ENCODE results near the gene C1orf105.

Gene C1orf105

GRCh38 chr1:172380441-172381244 is 39.8 kb upstream of the C1orf105 start:
- H3K27ac ChIP-seq = no peak overlapping the region
- no peak for TF ChIP-seq CTCF (IDR thresholded peaks at IDR 0.05)
- TF ChIP-seq ZFX (IDR thresholded peaks at IDR 0.05; ENCODE audit: borderline replicate concordance) = no peak

DNA sequence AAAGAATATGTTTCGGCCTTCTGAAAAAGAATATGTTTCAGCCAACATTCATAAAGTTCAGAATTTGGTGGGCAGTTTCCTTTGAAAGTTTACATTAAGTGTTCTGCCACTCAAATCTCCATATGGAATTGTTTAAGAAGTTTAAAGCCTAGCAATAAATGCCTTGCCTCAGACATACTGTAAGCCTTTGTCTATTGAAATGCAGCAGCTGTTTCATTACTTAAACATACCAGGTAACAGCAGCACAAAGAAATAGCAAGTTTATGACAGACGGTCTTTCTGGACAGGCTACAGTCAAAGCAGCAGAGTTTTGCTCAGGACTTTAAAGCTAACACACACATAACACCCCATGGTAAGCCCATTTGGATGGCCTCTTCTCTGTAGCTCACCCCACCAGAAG is 38.5 kb upstream of the C1orf105 start:
- no peak overlapping the region for H3K27ac ChIP-seq
- TF ChIP-seq ZFX (IDR thresholded peaks at IDR 0.05; ENCODE audit: borderline replicate concordance) = no peak
- no peak for TF ChIP-seq CTCF (IDR thresholded peaks at IDR 0.05)

GRCh38 chr1:172382406-172382805 is 38.1 kb upstream of the C1orf105 start:
- H3K27ac ChIP-seq = no peak overlapping the region
- TF ChIP-seq ZFX (IDR thresholded peaks at IDR 0.05; ENCODE audit: borderline replicate concordance) (no peak), CTCF (IDR thresholded peaks at IDR 0.05) (no peak)

DNA sequence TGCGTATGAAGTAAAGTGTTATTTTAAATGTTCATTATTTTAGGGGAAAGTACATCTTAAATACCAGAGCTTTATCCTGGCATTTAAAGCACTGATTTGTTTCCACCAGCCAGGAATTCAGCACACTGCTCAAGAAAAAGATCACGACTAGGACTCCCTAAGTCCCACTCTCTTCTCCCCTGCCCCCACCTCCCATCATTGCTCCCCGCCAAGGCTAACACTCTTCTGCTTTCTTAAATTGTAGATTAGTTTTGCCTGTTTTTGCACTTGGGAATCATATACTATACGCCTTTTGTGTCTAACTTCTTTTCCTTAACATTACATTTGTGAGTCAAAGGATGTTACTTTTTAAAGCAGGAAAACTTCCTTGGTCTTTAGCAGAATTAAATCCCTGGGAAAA is 37.5 kb upstream of the C1orf105 start:
- TF ChIP-seq CTCF (IDR thresholded peaks at IDR 0.05) (no peak), ZFX (IDR thresholded peaks at IDR 0.05; ENCODE audit: borderline replicate concordance) (no peak)
- H3K27ac ChIP-seq = no peak overlapping the region

DNA sequence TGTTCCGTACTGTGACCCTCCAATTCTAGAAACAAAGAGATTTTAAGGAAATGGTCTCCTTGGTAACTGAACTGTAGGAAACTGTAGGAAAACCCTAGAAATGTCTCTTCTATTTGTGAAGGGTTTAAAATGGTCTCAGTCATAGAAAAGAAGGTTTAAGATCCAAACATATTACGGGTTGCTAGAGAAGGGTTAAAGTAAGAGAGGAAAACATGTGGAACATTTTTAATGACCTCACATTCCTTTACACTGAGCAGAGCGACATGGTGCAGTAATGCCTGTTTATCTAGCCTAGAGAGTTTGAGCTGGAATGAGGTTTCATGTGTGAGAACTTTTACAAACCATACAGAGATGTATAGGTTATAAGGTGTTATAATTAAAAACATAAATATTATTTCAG is 36.9 kb upstream of the C1orf105 start:
- H3K27ac ChIP-seq = no peak overlapping the region
- TF ChIP-seq CTCF (IDR thresholded peaks at IDR 0.05) (no peak), ZFX (IDR thresholded peaks at IDR 0.05; ENCODE audit: borderline replicate concordance) (no peak)

DNA sequence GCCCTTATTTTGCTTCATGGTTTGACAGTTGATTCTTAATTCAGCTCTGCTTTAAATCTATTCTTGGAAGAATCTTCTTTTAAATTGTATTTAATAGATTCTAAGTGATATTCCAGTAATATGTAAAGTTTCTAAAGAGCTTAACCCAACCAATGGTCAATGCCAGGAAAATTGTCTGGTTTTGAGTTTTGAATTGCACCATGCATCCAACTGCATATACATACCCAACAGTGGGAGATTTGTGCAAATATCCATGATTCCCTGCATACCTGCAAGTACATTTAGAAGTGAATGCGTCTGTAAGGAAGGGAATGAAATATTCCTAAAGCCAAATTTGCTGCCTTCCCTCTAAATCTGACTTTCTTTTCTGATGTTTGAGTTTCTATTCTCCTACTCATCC is 35.8 kb upstream of the C1orf105 start:
- no peak overlapping the region for H3K27ac ChIP-seq
- no peak for TF ChIP-seq ZFX (IDR thresholded peaks at IDR 0.05; ENCODE audit: borderline replicate concordance)

DNA sequence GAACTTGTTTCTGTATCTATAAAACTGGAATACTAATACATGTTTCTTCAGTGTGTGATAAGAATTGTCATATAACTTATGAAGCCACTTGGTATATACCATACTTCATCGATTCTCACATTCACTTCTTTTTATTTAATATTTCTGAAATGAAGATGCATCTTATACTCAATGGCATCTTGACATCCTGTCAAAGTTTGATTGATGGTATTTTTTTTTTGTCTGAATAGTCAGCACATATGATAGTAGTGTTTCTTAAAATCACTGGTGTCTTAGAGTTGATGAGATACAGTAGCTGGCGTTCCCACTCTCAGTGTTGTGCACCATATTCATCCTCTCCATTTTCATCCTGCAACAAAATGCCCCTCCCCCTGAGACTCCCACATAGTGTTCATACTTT is 34.4 kb upstream of the C1orf105 start:
- no peak for TF ChIP-seq ZFX (IDR thresholded peaks at IDR 0.05; ENCODE audit: borderline replicate concordance)
- TF ChIP-seq CTCF (IDR thresholded peaks at IDR 0.05) = no peak
- H3K27ac ChIP-seq = no peak overlapping the region

GRCh38 chr1:172388490-172388889 is 32.0 kb upstream of the C1orf105 start:
- H3K27ac ChIP-seq = no peak overlapping the region
- TF ChIP-seq ZFX (IDR thresholded peaks at IDR 0.05; ENCODE audit: borderline replicate concordance) = no peak
- no peak for TF ChIP-seq CTCF (IDR thresholded peaks at IDR 0.05)
